SK-N-SH treated with all-trans-retinoic acid at 6 μM for 48 hours (cell line): Measurements from ENCODE around the gene PITPNC1.

Experiments
- ARNTL ChIP-seq: fragments of 450-650 bp; formaldehyde crosslinking; IDR thresholded peaks from 2 replicates; pipeline ENCODE4 v1.5.0; 2020; ENCODE audit warnings: low read depth, mild to moderate bottlenecking, moderate library complexity, borderline replicate concordance
- BACH2 ChIP-seq: fragments of 250-450 bp; sonication (Bioruptor Pico); IDR thresholded peaks from 2 replicates; pipeline ENCODE4 v1.9.0; 2021; ENCODE audit warnings: mild to moderate bottlenecking, borderline replicate concordance
- ESRRG ChIP-seq: fragments of 250-450 bp; sonication (Bioruptor Pico); IDR thresholded peaks from 2 replicates; pipeline ENCODE4 v1.6.1; 2021; ENCODE audit warnings: mild to moderate bottlenecking
- PPARA ChIP-seq: fragments of 250-450 bp; sonication (Bioruptor Pico); IDR thresholded peaks from 2 replicates; pipeline ENCODE4 v1.5.0; 2020; ENCODE audit warnings: mild to moderate bottlenecking, borderline replicate concordance
- RARB ChIP-seq: fragments of 250-450 bp; sonication (Bioruptor Pico); IDR thresholded peaks from 2 replicates; pipeline ENCODE4 v1.8.0; 2021; ENCODE audit warnings: mild to moderate bottlenecking, moderate library complexity
- TCF4 ChIP-seq: fragments of 250-450 bp; sonication (Bioruptor Pico); IDR thresholded peaks from 2 replicates; pipeline ENCODE4 v1.8.0; 2021; ENCODE audit warnings: mild to moderate bottlenecking, moderate library complexity, borderline replicate concordance
- ZC3H10 ChIP-seq: fragments of 250-450 bp; sonication (Bioruptor Pico); IDR thresholded peaks from 2 replicates; pipeline ENCODE4 v1.5.1; 2021; ENCODE audit warnings: mild to moderate bottlenecking, moderate library complexity
- ZFP3 ChIP-seq: fragments of 250-450 bp; sonication (Bioruptor Pico); IDR thresholded peaks from 2 replicates; pipeline ENCODE4 v1.5.0; 2020; ENCODE audit warnings: mild to moderate bottlenecking, moderate library complexity
- ZFP30 ChIP-seq: fragments of 450-650 bp; formaldehyde crosslinking; IDR thresholded peaks from 2 replicates; pipeline ENCODE4 v1.5.0; 2022; ENCODE audit warnings: mild to moderate bottlenecking, moderate library complexity
- ZNF8 ChIP-seq: fragments of 450-650 bp; formaldehyde crosslinking; IDR thresholded peaks from 2 replicates; pipeline ENCODE4 v1.5.0; 2020; ENCODE audit warnings: mild to moderate bottlenecking, moderate library complexity
- TF ChIP-seq, protein P1 (sequence below): fragments of 250-450 bp; sonication (Bioruptor Pico); IDR thresholded peaks from 2 replicates; pipeline ENCODE4 v1.5.1; 2021; ENCODE audit warnings: mild to moderate bottlenecking, moderate library complexity
- TF ChIP-seq, protein P2 (sequence below): fragments of 250-450 bp; sonication (Bioruptor Pico); IDR thresholded peaks from 2 replicates; pipeline ENCODE4 v1.8.0; 2020; ENCODE audit warnings: mild to moderate bottlenecking, moderate library complexity, borderline replicate concordance
- TF ChIP-seq, protein P3 (sequence below): fragments of 250-450 bp; sonication (Bioruptor Pico); IDR thresholded peaks from 2 replicates; pipeline ENCODE4 v1.5.0; 2020; ENCODE audit warnings: mild to moderate bottlenecking, moderate library complexity

DNA sequence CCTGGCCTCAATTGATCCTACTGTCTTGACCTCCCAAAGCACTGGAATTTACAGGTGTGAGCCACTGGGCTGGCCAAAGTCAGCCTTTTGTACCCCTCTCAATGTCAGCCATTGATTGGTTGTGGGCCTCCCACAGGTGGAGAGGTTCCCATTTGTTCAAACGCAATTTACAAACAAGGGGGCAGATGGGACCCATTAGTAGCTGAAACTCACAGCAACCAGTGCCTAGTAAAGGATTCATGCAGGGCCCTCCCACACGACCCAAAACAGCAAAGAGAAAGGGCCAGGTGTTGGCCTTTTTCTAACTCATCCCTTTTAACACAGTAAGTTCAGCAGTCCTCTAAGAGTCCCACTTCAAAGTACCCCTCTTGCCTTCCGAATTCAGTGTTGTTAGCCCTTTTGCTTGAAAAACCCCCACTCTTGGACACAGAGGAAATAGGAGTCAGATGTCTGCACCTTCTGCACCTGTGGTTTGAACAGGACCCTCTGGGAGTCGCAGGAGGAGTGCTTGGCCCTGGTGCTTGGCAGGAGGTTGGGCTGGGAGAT, 89.2 kb downstream of the PITPNC1 start:
- TF ChIP-seq ESRRG: no peak
- TF ChIP-seq ARNTL: no peak
- TF ChIP-seq TCF4 (CRISPR knock-in tag): no peak
- no peak for TF ChIP-seq PPARA (CRISPR knock-in tag)
- no peak for TF ChIP-seq ZNF8 (CRISPR knock-in tag)
- TF ChIP-seq, protein P1, sequence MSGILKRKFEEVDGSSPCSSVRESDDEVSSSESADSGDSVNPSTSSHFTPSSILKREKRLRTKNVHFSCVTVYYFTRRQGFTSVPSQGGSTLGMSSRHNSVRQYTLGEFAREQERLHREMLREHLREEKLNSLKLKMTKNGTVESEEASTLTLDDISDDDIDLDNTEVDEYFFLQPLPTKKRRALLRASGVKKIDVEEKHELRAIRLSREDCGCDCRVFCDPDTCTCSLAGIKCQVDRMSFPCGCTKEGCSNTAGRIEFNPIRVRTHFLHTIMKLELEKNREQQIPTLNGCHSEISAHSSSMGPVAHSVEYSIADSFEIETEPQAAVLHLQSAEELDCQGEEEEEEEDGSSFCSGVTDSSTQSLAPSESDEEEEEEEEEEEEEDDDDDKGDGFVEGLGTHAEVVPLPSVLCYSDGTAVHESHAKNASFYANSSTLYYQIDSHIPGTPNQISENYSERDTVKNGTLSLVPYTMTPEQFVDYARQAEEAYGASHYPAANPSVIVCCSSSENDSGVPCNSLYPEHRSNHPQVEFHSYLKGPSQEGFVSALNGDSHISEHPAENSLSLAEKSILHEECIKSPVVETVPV (CRISPR knock-in tag): no peak
- no peak for TF ChIP-seq RARB (CRISPR knock-in tag)
- TF ChIP-seq, protein P2, sequence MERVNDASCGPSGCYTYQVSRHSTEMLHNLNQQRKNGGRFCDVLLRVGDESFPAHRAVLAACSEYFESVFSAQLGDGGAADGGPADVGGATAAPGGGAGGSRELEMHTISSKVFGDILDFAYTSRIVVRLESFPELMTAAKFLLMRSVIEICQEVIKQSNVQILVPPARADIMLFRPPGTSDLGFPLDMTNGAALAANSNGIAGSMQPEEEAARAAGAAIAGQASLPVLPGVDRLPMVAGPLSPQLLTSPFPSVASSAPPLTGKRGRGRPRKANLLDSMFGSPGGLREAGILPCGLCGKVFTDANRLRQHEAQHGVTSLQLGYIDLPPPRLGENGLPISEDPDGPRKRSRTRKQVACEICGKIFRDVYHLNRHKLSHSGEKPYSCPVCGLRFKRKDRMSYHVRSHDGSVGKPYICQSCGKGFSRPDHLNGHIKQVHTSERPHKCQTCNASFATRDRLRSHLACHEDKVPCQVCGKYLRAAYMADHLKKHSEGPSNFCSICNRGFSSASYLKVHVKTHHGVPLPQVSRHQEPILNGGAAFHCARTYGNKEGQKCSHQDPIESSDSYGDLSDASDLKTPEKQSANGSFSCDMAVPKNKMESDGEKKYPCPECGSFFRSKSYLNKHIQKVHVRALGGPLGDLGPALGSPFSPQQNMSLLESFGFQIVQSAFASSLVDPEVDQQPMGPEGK (CRISPR knock-in tag): no peak
- TF ChIP-seq, protein P3, sequence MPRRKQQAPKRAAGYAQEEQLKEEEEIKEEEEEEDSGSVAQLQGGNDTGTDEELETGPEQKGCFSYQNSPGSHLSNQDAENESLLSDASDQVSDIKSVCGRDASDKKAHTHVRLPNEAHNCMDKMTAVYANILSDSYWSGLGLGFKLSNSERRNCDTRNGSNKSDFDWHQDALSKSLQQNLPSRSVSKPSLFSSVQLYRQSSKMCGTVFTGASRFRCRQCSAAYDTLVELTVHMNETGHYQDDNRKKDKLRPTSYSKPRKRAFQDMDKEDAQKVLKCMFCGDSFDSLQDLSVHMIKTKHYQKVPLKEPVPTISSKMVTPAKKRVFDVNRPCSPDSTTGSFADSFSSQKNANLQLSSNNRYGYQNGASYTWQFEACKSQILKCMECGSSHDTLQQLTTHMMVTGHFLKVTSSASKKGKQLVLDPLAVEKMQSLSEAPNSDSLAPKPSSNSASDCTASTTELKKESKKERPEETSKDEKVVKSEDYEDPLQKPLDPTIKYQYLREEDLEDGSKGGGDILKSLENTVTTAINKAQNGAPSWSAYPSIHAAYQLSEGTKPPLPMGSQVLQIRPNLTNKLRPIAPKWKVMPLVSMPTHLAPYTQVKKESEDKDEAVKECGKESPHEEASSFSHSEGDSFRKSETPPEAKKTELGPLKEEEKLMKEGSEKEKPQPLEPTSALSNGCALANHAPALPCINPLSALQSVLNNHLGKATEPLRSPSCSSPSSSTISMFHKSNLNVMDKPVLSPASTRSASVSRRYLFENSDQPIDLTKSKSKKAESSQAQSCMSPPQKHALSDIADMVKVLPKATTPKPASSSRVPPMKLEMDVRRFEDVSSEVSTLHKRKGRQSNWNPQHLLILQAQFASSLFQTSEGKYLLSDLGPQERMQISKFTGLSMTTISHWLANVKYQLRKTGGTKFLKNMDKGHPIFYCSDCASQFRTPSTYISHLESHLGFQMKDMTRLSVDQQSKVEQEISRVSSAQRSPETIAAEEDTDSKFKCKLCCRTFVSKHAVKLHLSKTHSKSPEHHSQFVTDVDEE (CRISPR knock-in tag): no peak
- TF ChIP-seq ZFP30 (CRISPR knock-in tag): no peak
- TF ChIP-seq ZC3H10 (CRISPR knock-in tag): no peak
- no peak for TF ChIP-seq ZFP3 (CRISPR knock-in tag)
- no peak for TF ChIP-seq BACH2 (CRISPR knock-in tag)
